Neural cell (in vitro differentiated cells): Measurements from ENCODE around the gene MINK1. TPM values are rescaled to one million over a fixed set of nuclear protein-coding genes. Genes with fewer than 3 reads are reported as not detected.
A peak's percentile ranks its signal among the peaks of the same experiment; 100 is the strongest.
"Not testable (repeated sequence)": the region's sequence is repeated elsewhere in the genome, so short reads cannot be mapped to it uniquely, and the experiment has no call there.

Experiments used
- H2AFZ ChIP-seq: fragments of 200-600, 300-800 bp; sonication (generic), shearing (Covaris generic); 2 replicates; pipeline ENCODE4 v1.6.0; 2014; ENCODE audit warnings: low read depth, mild to moderate bottlenecking, antibody characterized with exemption, low read length, moderate library complexity
- H3F3A ChIP-seq: fragments of 200-600 bp; shearing (Covaris generic); 2 replicates; pipeline ENCODE4 v1.6.1; 2016; ENCODE audit warnings: mild to moderate bottlenecking, moderate library complexity, mixed read lengths, antibody characterized with exemption, low read length; ENCODE audit not compliant: insufficient read depth, poor library complexity, severe bottlenecking
- H3K27ac ChIP-seq: fragments of 200-600, 300-800 bp; sonication (generic), shearing (Covaris generic); 2 replicates; pipeline ENCODE4 v1.5.1; 2014; ENCODE audit warnings: mild to moderate bottlenecking, low read length, moderate library complexity
- H3K27me3 ChIP-seq: fragments of 300-800, 200-600 bp; sonication (generic), shearing (Covaris generic); 2 replicates; pipeline ENCODE4 v1.6.0; 2014; ENCODE audit warnings: mild to moderate bottlenecking, low read depth, low read length, moderate library complexity; ENCODE audit not compliant: insufficient read depth
- H3K36me3 ChIP-seq: fragments of 300-800, 200-600 bp; sonication (generic), shearing (Covaris generic); 2 replicates; pipeline ENCODE4 v1.5.1; 2014; ENCODE audit warnings: mild to moderate bottlenecking, antibody characterized with exemption, low read length, moderate library complexity; ENCODE audit not compliant: insufficient read depth
- H3K4me2 ChIP-seq: fragments of 300-800, 200-600 bp; sonication (generic), shearing (Covaris generic); 2 replicates; pipeline ENCODE4 v1.6.0; 2014; ENCODE audit warnings: mild to moderate bottlenecking, low read length
- H3K4me3 ChIP-seq: fragments of 300-800, 200-600 bp; sonication (generic), shearing (Covaris generic); 2 replicates; pipeline ENCODE4 v1.5.1; 2014; ENCODE audit warnings: mild to moderate bottlenecking, low read length, moderate library complexity
- H3K79me2 ChIP-seq: fragments of 200-600 bp; shearing (Covaris generic); replicated peaks from 2 replicates; pipeline ENCODE4 v1.6.0; 2014; ENCODE audit warnings: mild to moderate bottlenecking, low read length, moderate library complexity; ENCODE audit not compliant: insufficient read depth
- H3K9ac ChIP-seq: fragments of 300-800, 200-600 bp; sonication (generic), shearing (Covaris generic); 2 replicates; pipeline ENCODE4 v1.6.1; 2016; ENCODE audit warnings: mild to moderate bottlenecking, low read length, mixed read lengths
- H3K9me2 ChIP-seq: fragments of 200-600 bp; shearing (Covaris generic); 2 replicates; pipeline ENCODE4 v1.6.1; 2016; ENCODE audit warnings: mild to moderate bottlenecking, low read length, mixed read lengths; ENCODE audit not compliant: insufficient read depth
- H3K9me3 ChIP-seq: fragments of 200-600, 300-800 bp; sonication (generic), shearing (Covaris generic); 2 replicates; pipeline ENCODE4 v1.6.1; 2016; ENCODE audit warnings: mild to moderate bottlenecking, mixed run types, low read length, moderate library complexity, mixed read lengths
- H4K20me1 ChIP-seq: fragments of 200-600 bp; shearing (Covaris generic); 2 replicates; pipeline ENCODE4 v1.6.1; 2016; ENCODE audit warnings: mild to moderate bottlenecking, mixed run types; ENCODE audit not compliant: insufficient read depth
- CTCF ChIP-seq: fragments of 450-650 bp; IDR thresholded peaks from 2 replicates; pipeline ENCODE4 v1.5.1; 2014; ENCODE audit warnings: antibody characterized with exemption, mild to moderate bottlenecking, moderate library complexity; ENCODE audit not compliant: poor library complexity, severe bottlenecking
- EP300 ChIP-seq: fragments of 450-650 bp; conservative IDR thresholded peaks from 2 replicates; pipeline ENCODE4 v1.6.1; 2014; ENCODE audit warnings: antibody characterized with exemption, mild to moderate bottlenecking, moderate library complexity; ENCODE audit not compliant: poor library complexity, severe bottlenecking
- EZH2 ChIP-seq: fragments of 200-600, 300-800 bp; shearing (Covaris generic), sonication (generic); IDR thresholded peaks from 2 replicates; pipeline ENCODE4 v1.6.1; 2014; ENCODE audit warnings: antibody characterized with exemption, low read length, borderline replicate concordance, mild to moderate bottlenecking; ENCODE audit not compliant: insufficient read depth, poor library complexity, severe bottlenecking
- MXI1 ChIP-seq: fragments of 450-650 bp; conservative IDR thresholded peaks from 2 replicates; pipeline ENCODE4 v1.6.1; 2014; ENCODE audit warnings: antibody characterized with exemption, mild to moderate bottlenecking; ENCODE audit not compliant: poor library complexity, severe bottlenecking
- POLR2AphosphoS5 ChIP-seq: IDR thresholded peaks from 2 replicates; pipeline ENCODE4 v1.6.1; 2012
- RAD21 ChIP-seq: fragments of 450-650 bp; conservative IDR thresholded peaks from 2 replicates; pipeline ENCODE4 v1.6.1; 2014; ENCODE audit warnings: antibody characterized with exemption, mild to moderate bottlenecking, moderate library complexity
- REST ChIP-seq: IDR thresholded peaks from 2 replicates; pipeline ENCODE4 v1.6.1; 2012; ENCODE audit warnings: borderline replicate concordance
- SMC3 ChIP-seq: fragments of 450-650 bp; conservative IDR thresholded peaks from 2 replicates; pipeline ENCODE4 v1.6.1; 2014; ENCODE audit warnings: antibody characterized with exemption, mild to moderate bottlenecking, moderate library complexity; ENCODE audit not compliant: poor library complexity
- TAF1 ChIP-seq: IDR thresholded peaks from 2 replicates; pipeline ENCODE4 v1.6.1; 2012; ENCODE audit warnings: low read depth
- polyA plus RNA-seq: library from polyadenylated mRNA; depleted of rRNA; stranded (reverse); fragments of >200 nt; gene quantifications from 2 replicates; pipeline ENCODE4 v1.2.3, GENCODE V29; 2014

MINK1 gene
- polyA plus RNA-seq, 1 donor from 2014 or later: 38.1 TPM

- Histone ChIP-seq H3K9me3 (no peaks in the 10 kb centered on the region), H3K9ac (no peak within 1 kb of the TSS), H3F3A (no peaks in the 10 kb centered on the region), H3K79me2 (no peaks in the 10 kb centered on the region), H3K36me3 (no peaks in the 10 kb centered on the region), H3K9me2 (no peaks in the 10 kb centered on the region), H3K27ac (no peak within 1 kb of the TSS), H3K4me2 (no peak within 1 kb of the TSS), H3K27me3 (no peaks in the 10 kb centered on the region), H4K20me1 (no peaks in the 10 kb centered on the region), H3K4me3 (no peak within 1 kb of the TSS), H2AFZ (no peak within 1 kb of the TSS)
- peak; percentile 71 for TF ChIP-seq RAD21
- TF ChIP-seq CTCF: peak; percentile 86
- peak; percentile 76 for TF ChIP-seq SMC3
- no peak for TF ChIP-seq POLR2AphosphoS5
Measured at GRCh38 chr17:4903051-4903818, 70.1 kb downstream of the MINK1 start, which contains the start of gene CHRNE. Gene CHRNE, minus strand, starts transcription at chr17:4903098. Its CDS starts 35 bp downstream, at chr17:4903063.

GRCh38 chr17:4906642-4907041, 73.5 kb downstream of the MINK1 start:
- not testable (repeated sequence) for H4K20me1 ChIP-seq, H3K4me3 ChIP-seq, H3K79me2 ChIP-seq, H2AFZ ChIP-seq, H3K27me3 ChIP-seq, H3K9me3 ChIP-seq, H3K9me2 ChIP-seq, H3K4me2 ChIP-seq, H3K9ac ChIP-seq, H3K27ac ChIP-seq, H3K36me3 ChIP-seq, H3F3A ChIP-seq

- Histone ChIP-seq H3K4me3 (no peak overlapping the region), H3K9me2 (no peaks in the 10 kb centered on the region), H3F3A (no peaks in the 10 kb centered on the region), H3K9ac (no peak overlapping the region), H3K9me3 (no peaks in the 10 kb centered on the region), H3K36me3 (no peaks in the 10 kb centered on the region), H3K79me2 (no peaks in the 10 kb centered on the region), H3K27ac (no peak overlapping the region), H4K20me1 (no peaks in the 10 kb centered on the region), H3K4me2 (no peak overlapping the region), H3K27me3 (no peaks in the 10 kb centered on the region), H2AFZ (no peak overlapping the region)
- TF ChIP-seq POLR2AphosphoS5 (no peak), REST (no peak), EP300 (no peak), CTCF (no peak), MXI1 (no peak), TAF1 (no peak), SMC3 (no peak), EZH2 (no peak), RAD21 (no peak)
Measured at GRCh38 chr17:4908301-4908700, 75.2 kb downstream of the MINK1 start.
